Stimulated activated CD8-positive, alpha-beta memory T cell treated with anti-CD3 and anti-CD28 coated beads, Interleukin-15, amount 100 ng/mL, for 48 hours (primary cell): ENCODE results near the gene TNNI3K.

Source experiments
- DNase-seq, 2 donors: peaks; one replicate each; pipeline ENCODE4 v3.0.0-alpha.2; 2020; ENCODE audit warnings: low read depth in 2 of 2

Gene TNNI3K

GRCh38 chr1:74314438-74314837 lies 79.3 kb downstream of the TNNI3K start:
- no peak for DNase-seq

- no peak for DNase-seq
These were observed 81.1 kb downstream of the TNNI3K start for GRCh38 chr1:74316302-74316701.

- DNase-seq: no peak
These were observed 82.5 kb downstream of the TNNI3K start for GRCh38 chr1:74317663-74318062.

- no peak for DNase-seq
These were observed 88.8 kb downstream of the TNNI3K start for GRCh38 chr1:74323937-74324473.

GRCh38 chr1:74324684-74325448 lies 89.7 kb downstream of the TNNI3K start:
- no peak for DNase-seq

- no peak for DNase-seq
These were observed 93.7 kb downstream of the TNNI3K start for GRCh38 chr1:74328851-74329250.

GRCh38 chr1:74333244-74333643 lies 98.1 kb downstream of the TNNI3K start:
- DNase-seq: no peak

GRCh38 chr1:74334147-74334546 lies 99.0 kb downstream of the TNNI3K start:
- no peak for DNase-seq

GRCh38 chr1:74340656-74341055 lies 105.5 kb downstream of the TNNI3K start:
- DNase-seq: no peak

GRCh38 chr1:74341702-74342339 lies 106.6 kb downstream of the TNNI3K start:
- DNase-seq: no peak

- DNase-seq: no peak
These were observed 108.0 kb downstream of the TNNI3K start for GRCh38 chr1:74343216-74343615.

GRCh38 chr1:74344387-74344786 lies 109.2 kb downstream of the TNNI3K start:
- DNase-seq: no peak

- no peak for DNase-seq
These were observed 121.3 kb downstream of the TNNI3K start for GRCh38 chr1:74356493-74356892.

- DNase-seq: no peak
These were observed 122.0 kb downstream of the TNNI3K start for GRCh38 chr1:74357150-74357549.

GRCh38 chr1:74357756-74358155 lies 122.6 kb downstream of the TNNI3K start:
- no peak for DNase-seq

- no peak for DNase-seq
These were observed 127.5 kb downstream of the TNNI3K start for GRCh38 chr1:74362691-74363090.

GRCh38 chr1:74363220-74363619 lies 128.0 kb downstream of the TNNI3K start:
- no peak for DNase-seq

GRCh38 chr1:74367175-74367813 lies 132.1 kb downstream of the TNNI3K start:
- no peak for DNase-seq

- DNase-seq: no peak
These were observed 133.1 kb downstream of the TNNI3K start for GRCh38 chr1:74368335-74368734.

GRCh38 chr1:74375376-74375775 lies 140.2 kb downstream of the TNNI3K start:
- DNase-seq: no peak

GRCh38 chr1:74380252-74380651 lies 145.1 kb downstream of the TNNI3K start:
- no peak for DNase-seq

- DNase-seq: no peak
These were observed 153.7 kb downstream of the TNNI3K start for GRCh38 chr1:74388855-74389254.

GRCh38 chr1:74392186-74392585 lies 157.0 kb downstream of the TNNI3K start:
- no peak for DNase-seq
